ENCODE measurements around the gene DHRS4L2.
"Not testable (repeated sequence)": the region's sequence is repeated elsewhere in the genome, so short reads cannot be mapped to it uniquely, and the experiment has no call there.

DHRS4L2 gene

DNA sequence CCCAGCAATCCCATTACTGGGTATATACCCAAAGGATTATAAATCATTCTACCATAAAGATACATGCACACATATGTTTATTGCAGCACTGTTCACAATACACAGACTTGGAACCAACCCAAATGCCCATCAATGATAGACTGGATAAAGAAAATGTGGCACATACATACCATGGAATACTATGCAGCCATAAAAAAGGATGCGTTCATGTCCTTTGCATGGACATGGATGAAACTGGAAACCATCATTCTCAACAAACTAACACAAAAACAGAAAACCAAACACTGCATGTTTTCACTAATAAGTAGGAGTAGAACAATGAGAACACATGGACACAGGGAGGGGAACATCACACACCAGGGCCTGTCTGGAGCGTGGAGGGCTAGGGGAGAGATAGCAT is 42.6 kb downstream of the DHRS4L2 start:
- H3K4me1 ChIP-seq (ENCODE audit: control insufficient read depth in 1 of 2, insufficient read depth in 2 of 2, low read length in 2 of 2); H2BK12ac ChIP-seq (ENCODE audit: low read length); H3K4me3 ChIP-seq (ENCODE audit: low read depth, low read length): not testable (repeated sequence)

DNA sequence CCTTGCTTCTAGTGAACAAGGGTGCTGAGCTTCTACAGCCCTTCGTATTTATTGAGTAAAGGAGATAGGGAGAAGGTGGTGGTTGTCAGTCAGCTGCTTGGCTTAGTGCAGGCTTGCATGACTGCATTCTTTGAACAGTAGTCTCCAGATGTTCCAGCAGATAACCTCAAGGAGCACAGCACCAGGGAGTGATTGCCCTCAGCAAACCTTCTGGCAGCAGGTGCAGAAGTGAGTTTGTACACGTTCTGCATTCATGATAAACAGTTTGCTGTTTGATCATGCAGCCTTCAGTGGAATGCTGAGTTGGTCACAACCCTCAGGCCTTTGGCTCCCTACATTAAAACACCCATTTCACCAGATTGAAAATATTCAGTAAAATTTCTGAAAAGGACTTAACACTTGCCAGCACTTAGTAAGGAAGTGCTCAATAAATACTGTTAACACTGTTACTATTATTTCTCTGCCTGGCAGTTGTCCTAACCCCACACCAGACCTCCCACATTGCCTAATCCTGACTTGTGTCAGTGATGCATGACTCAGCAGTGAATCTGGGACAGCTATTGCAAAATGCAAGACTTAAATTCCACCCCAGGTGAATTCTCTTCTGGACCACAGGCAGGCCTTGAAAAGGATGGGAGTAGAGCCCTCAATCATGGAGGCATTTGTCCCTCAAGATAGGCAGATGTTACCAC is 44.1 kb downstream of the DHRS4L2 start:
- no peak overlapping the region for H3K23ac ChIP-seq (ENCODE audit: low read length)
- no peaks in the 10 kb centered on the region for H3K36me3 ChIP-seq (ENCODE audit: control insufficient read depth in 1 of 2, insufficient read depth in 2 of 2, low read length in 2 of 2)
- H3K27ac ChIP-seq (ENCODE audit: low read depth, low read length), result no peak overlapping the region
- H2BK5ac ChIP-seq (ENCODE audit: low read depth, low read length, poor library complexity), result no peak overlapping the region
- H3K4ac ChIP-seq (ENCODE audit: low read depth, low read length), result no peak overlapping the region
- no peak overlapping the region for H2BK12ac ChIP-seq (ENCODE audit: low read length)
- peaks cover 5% of the 10 kb centered on the region for H3K79me1 ChIP-seq (ENCODE audit: low read length)
- H2AFZ ChIP-seq (ENCODE audit: insufficient read depth, low read length, poor library complexity), result no peak overlapping the region
- no peak overlapping the region for H4K91ac ChIP-seq (ENCODE audit: low read depth, low read length)
- no peaks in the 10 kb centered on the region for H3K4me1 ChIP-seq (ENCODE audit: control insufficient read depth in 1 of 2, insufficient read depth in 2 of 2, low read length in 2 of 2)
- H3K79me2 ChIP-seq (ENCODE audit: control insufficient read depth, insufficient read depth, low read length, poor library complexity), result peaks cover 4% of the 10 kb centered on the region
- H2AK5ac ChIP-seq (ENCODE audit: low read length), result no peak overlapping the region
- no peak overlapping the region for H3K18ac ChIP-seq (ENCODE audit: low read length)
- H3K4me2 ChIP-seq (ENCODE audit: low read length), result no peak overlapping the region
- WGBS (ENCODE audit: extremely low coverage, insufficient coverage, insufficient read length), result no CpG with 5 or more reads among the region's 2 CpGs
- peak; percentile 49 to 72 for DNase-seq
- no peak overlapping the region for H3K4me3 ChIP-seq (ENCODE audit: low read depth, low read length)
- H3K27me3 ChIP-seq (ENCODE audit: insufficient read depth, low read length), result no peaks in the 10 kb centered on the region
- H3K9ac ChIP-seq (ENCODE audit: low read length), result no peak overlapping the region
- H2BK120ac ChIP-seq (ENCODE audit: insufficient read depth, low read length, poor library complexity), result no peak overlapping the region
- no peak overlapping the region for H3K14ac ChIP-seq (ENCODE audit: low read length)
- no peak overlapping the region for H4K12ac ChIP-seq (ENCODE audit: low read depth, low read length)
- peaks cover 8% of the 10 kb centered on the region for H3K9me3 ChIP-seq (ENCODE audit: insufficient read depth, low read depth, low read length)
- H4K8ac ChIP-seq (ENCODE audit: low read depth, low read length), result no peak overlapping the region

More for the DNA sequence above, 42.6 kb downstream of the DHRS4L2 start:
- not testable (repeated sequence) for H4K8ac ChIP-seq (ENCODE audit: low read depth, low read length); H3K14ac ChIP-seq (ENCODE audit: low read length); H3K27ac ChIP-seq (ENCODE audit: low read depth, low read length); H3K9ac ChIP-seq (ENCODE audit: low read length); H3K18ac ChIP-seq (ENCODE audit: low read length); H3K27me3 ChIP-seq (ENCODE audit: insufficient read depth, low read length); H2AK5ac ChIP-seq (ENCODE audit: low read length); H4K91ac ChIP-seq (ENCODE audit: low read depth, low read length); H3K23ac ChIP-seq (ENCODE audit: low read length); H3K9me3 ChIP-seq (ENCODE audit: insufficient read depth, low read depth, low read length); H4K12ac ChIP-seq (ENCODE audit: low read depth, low read length); H3K79me1 ChIP-seq (ENCODE audit: low read length); H2BK120ac ChIP-seq (ENCODE audit: insufficient read depth, low read length, poor library complexity); H2BK5ac ChIP-seq (ENCODE audit: low read depth, low read length, poor library complexity); H3K36me3 ChIP-seq (ENCODE audit: control insufficient read depth in 1 of 2, insufficient read depth in 2 of 2, low read length in 2 of 2); H3K79me2 ChIP-seq (ENCODE audit: control insufficient read depth, insufficient read depth, low read length, poor library complexity); DNase-seq; H3K4me2 ChIP-seq (ENCODE audit: low read length); H2AFZ ChIP-seq (ENCODE audit: insufficient read depth, low read length, poor library complexity); H3K4ac ChIP-seq (ENCODE audit: low read depth, low read length)
- WGBS (ENCODE audit: extremely low coverage, insufficient coverage, insufficient read length), result no CpG with 5 or more reads among the region's 2 CpGs

DNA sequence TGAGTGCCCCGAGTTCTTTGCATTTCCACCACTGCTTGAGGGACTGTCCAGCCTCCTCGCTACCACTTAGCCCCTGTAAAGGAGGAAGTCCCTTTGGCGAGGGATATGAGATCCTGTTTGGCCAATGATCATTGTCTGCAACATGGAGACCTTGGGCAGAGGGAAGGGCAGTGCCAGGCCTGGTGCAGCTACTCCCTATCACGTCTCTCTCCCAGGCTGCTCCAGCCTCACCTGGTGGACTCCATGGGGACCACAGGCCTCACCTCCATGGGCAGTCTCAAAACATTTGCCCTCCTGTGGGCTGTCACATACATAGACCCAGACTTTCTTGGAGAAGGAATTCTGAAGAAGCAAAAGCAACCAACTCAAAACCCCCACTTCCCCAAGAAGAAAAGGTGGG is 47.0 kb downstream of the DHRS4L2 start:
- not testable (repeated sequence) for H3K79me1 ChIP-seq (ENCODE audit: low read length); H2BK120ac ChIP-seq (ENCODE audit: insufficient read depth, low read length, poor library complexity); DNase-seq; H2BK5ac ChIP-seq (ENCODE audit: low read depth, low read length, poor library complexity); H3K9me3 ChIP-seq (ENCODE audit: insufficient read depth, low read depth, low read length); H3K18ac ChIP-seq (ENCODE audit: low read length); H2BK12ac ChIP-seq (ENCODE audit: low read length); H3K9ac ChIP-seq (ENCODE audit: low read length); H3K27me3 ChIP-seq (ENCODE audit: insufficient read depth, low read length); H3K27ac ChIP-seq (ENCODE audit: low read depth, low read length); H3K14ac ChIP-seq (ENCODE audit: low read length); H3K4ac ChIP-seq (ENCODE audit: low read depth, low read length); H4K8ac ChIP-seq (ENCODE audit: low read depth, low read length); H3K23ac ChIP-seq (ENCODE audit: low read length); H3K4me1 ChIP-seq (ENCODE audit: control insufficient read depth in 1 of 2, insufficient read depth in 2 of 2, low read length in 2 of 2); H4K12ac ChIP-seq (ENCODE audit: low read depth, low read length); H2AK5ac ChIP-seq (ENCODE audit: low read length); H3K79me2 ChIP-seq (ENCODE audit: control insufficient read depth, insufficient read depth, low read length, poor library complexity); H4K91ac ChIP-seq (ENCODE audit: low read depth, low read length); H3K36me3 ChIP-seq (ENCODE audit: control insufficient read depth in 1 of 2, insufficient read depth in 2 of 2, low read length in 2 of 2)
- Histone ChIP-seq H3K4me3 (ENCODE audit: low read depth, low read length) (peak overlapping the region; percentile 70), H3K4me2 (ENCODE audit: low read length) (peak overlapping the region; percentile 64), H2AFZ (ENCODE audit: insufficient read depth, low read length, poor library complexity) (peak overlapping the region; percentile 64)
- no CpG with 5 or more reads among the region's 4 CpGs for WGBS (ENCODE audit: extremely low coverage, insufficient coverage, insufficient read length)

DNA sequence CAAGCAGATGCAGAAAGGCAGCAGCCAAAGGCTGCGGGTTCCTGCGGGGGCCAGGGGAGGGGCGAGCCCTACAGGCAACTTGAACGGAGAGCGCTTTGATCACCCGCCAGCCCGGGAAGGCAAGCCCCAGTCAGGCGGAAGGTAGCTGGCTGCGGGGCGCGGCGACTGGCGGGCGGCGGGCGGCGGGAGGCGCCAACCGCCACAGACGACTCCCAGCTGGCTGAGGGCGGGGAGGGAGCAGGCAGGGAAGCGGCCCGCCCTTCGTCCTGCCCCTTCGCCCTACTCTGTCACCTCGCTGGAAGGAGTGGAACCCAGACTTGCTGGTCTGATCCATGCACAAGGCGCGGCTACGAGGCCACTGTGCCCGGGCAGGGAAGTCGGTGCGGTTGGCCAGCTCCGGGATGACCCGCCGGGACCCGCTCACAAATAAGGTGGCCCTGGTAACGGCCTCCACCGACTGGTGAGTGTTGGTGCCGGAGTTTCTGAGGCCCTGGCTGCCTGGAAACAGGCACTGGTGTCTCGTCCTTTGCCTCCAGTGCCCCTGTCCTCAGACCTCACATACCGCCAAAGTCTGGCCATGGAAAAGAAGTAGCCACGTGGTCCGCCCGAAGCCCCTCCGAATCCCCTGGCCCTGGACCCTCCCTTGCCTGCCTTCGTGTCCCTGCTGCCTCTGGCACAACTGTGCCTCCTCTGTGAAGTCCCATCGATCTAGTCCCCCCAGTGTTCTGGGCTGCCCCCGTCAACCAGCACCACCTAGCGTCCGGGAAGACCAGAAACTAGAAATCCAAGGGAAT is 47.6 kb downstream of the DHRS4L2 start:
- Histone ChIP-seq H2BK12ac (ENCODE audit: low read length) (no peak overlapping the region), H4K12ac (ENCODE audit: low read depth, low read length) (peak overlapping the region; percentile 55), H3K4me2 (ENCODE audit: low read length) (peak overlapping the region; percentile 64), H3K9ac (ENCODE audit: low read length) (no peak overlapping the region), H3K18ac (ENCODE audit: low read length) (peak overlapping the region; percentile 72), H4K91ac (ENCODE audit: low read depth, low read length) (peak overlapping the region; percentile 52), H3K23ac (ENCODE audit: low read length) (no peak overlapping the region), H3K27ac (ENCODE audit: low read depth, low read length) (no peak overlapping the region), H3K4ac (ENCODE audit: low read depth, low read length) (no peak overlapping the region), H2BK120ac (ENCODE audit: insufficient read depth, low read length, poor library complexity) (no peak overlapping the region), H3K27me3 (ENCODE audit: insufficient read depth, low read length) (no peaks in the 10 kb centered on the region), H3K4me1 (ENCODE audit: control insufficient read depth in 1 of 2, insufficient read depth in 2 of 2, low read length in 2 of 2) (no peaks in the 10 kb centered on the region), H2AFZ (ENCODE audit: insufficient read depth, low read length, poor library complexity) (peak overlapping the region; percentile 64), H3K79me1 (ENCODE audit: low read length) (peaks cover 5% of the 10 kb centered on the region), H2BK5ac (ENCODE audit: low read depth, low read length, poor library complexity) (no peak overlapping the region), H3K36me3 (ENCODE audit: control insufficient read depth in 1 of 2, insufficient read depth in 2 of 2, low read length in 2 of 2) (no peaks in the 10 kb centered on the region), H3K14ac (ENCODE audit: low read length) (peak overlapping the region; percentile 41), H2AK5ac (ENCODE audit: low read length) (no peak overlapping the region), H3K4me3 (ENCODE audit: low read depth, low read length) (peak overlapping the region; percentile 70), H3K79me2 (ENCODE audit: control insufficient read depth, insufficient read depth, low read length, poor library complexity) (peaks cover 4% of the 10 kb centered on the region), H4K8ac (ENCODE audit: low read depth, low read length) (peak overlapping the region; percentile 64), H3K9me3 (ENCODE audit: insufficient read depth, low read depth, low read length) (peaks cover 8% of the 10 kb centered on the region)
- peak; percentile 67 to 73 for DNase-seq
- no CpG with 5 or more reads among the region's 50 CpGs for WGBS (ENCODE audit: extremely low coverage, insufficient coverage, insufficient read length)
